Measurements from ENCODE around the gene ADAM12. TPM values are rescaled to one million over a fixed set of nuclear protein-coding genes. Genes with fewer than 3 reads are reported as not detected.

The ADAM12 gene
- total RNA-seq, 2 donors from 2014 or later = under 0.01 to 0.52 TPM

DNA sequence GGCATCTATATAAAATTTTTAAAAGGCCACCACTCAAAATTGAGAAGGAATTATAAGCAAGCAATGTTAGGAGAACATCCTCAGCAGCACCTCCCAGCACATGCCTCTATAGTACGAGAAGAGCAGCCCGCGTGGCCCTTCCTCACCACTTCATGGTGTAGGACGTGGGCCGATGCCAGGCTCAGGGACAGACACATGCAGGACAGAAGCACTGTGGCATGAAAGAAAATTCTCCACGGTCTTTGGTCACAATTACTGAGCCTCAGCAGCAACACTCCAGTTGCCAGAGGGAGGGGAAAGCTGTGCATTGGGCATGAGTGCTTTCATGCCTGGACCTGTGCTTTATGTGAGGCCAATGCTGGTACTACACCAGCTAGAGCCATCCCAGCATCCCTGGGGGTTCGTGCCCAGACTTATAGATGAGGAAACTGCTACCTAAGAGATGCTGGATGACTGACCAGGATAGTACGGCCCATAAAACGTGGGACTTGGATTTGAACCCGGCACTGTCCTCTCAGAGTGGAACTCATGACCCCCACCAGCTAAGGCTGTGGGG, 164.7 kb downstream of the ADAM12 start:
- H3K4me1 ChIP-seq = no peaks in the 10 kb centered on the region
- WGBS, 2 donors = 72 to 87% methylated on average over 10 of the region's 10 CpGs
- H3K36me3 ChIP-seq (replicated peaks in 1 of 2; ENCODE audit: insufficient read depth in 1 of 2, low read depth in 2 of 2) = no peaks in the 10 kb centered on the region
- H3K4me3 ChIP-seq = no peak overlapping the region
- H3K9me3 ChIP-seq = no peaks in the 10 kb centered on the region
- H3K27ac ChIP-seq = no peak overlapping the region
- intact Hi-C loops (cut with DNase I) = no loop called here
- H3K27me3 ChIP-seq = no peaks in the 10 kb centered on the region
- TF ChIP-seq, protein P1, sequence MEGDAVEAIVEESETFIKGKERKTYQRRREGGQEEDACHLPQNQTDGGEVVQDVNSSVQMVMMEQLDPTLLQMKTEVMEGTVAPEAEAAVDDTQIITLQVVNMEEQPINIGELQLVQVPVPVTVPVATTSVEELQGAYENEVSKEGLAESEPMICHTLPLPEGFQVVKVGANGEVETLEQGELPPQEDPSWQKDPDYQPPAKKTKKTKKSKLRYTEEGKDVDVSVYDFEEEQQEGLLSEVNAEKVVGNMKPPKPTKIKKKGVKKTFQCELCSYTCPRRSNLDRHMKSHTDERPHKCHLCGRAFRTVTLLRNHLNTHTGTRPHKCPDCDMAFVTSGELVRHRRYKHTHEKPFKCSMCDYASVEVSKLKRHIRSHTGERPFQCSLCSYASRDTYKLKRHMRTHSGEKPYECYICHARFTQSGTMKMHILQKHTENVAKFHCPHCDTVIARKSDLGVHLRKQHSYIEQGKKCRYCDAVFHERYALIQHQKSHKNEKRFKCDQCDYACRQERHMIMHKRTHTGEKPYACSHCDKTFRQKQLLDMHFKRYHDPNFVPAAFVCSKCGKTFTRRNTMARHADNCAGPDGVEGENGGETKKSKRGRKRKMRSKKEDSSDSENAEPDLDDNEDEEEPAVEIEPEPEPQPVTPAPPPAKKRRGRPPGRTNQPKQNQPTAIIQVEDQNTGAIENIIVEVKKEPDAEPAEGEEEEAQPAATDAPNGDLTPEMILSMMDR (IDR thresholded peaks at IDR 0.05) = no peak
- no peak for TF ChIP-seq POLR2A (IDR thresholded peaks at IDR 0.05)
- ATAC-seq (no peak), DNase-seq (no peak)

DNA sequence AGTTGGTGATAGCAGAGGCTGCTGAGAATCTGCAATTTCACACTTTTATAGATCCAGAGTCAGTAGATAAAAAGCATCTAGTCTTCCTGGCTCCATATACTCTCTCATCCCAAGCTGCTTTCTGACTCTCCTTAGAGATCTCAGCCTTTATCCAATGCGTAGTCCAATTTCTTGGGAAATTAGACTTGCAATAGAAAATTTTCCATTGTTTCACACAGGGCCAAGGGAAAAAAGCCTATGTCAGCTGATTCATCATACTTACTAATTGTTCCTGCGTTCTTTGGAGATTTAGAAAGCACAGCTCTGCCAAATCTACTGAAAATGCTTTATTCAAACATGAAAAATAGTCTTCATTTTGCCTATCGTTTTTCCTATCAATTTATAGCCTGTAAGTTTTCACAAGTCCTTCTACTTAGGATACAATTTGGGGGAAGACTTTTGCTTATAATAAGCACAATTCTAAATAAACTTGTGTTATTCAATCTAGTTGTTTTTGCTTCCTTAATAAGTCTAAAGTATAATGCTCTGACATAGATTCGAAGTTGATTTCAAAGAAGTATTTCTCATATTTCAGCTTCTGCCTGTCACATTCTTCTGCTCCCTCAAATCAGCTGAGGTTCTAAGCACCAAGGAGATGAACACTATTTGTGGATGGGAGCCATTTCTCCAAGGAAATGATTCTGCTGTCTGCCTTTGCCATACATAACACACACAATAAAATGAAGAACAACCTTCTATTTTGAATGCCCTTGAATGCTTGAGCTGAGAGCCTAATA, 165.4 kb downstream of the ADAM12 start:
- H3K27ac ChIP-seq = no peak overlapping the region
- no peaks in the 10 kb centered on the region for H3K27me3 ChIP-seq
- no peak for TF ChIP-seq POLR2A (IDR thresholded peaks at IDR 0.05)
- TF ChIP-seq, protein P1 (IDR thresholded peaks at IDR 0.05) = no peak
- H3K36me3 ChIP-seq (replicated peaks in 1 of 2; ENCODE audit: insufficient read depth in 1 of 2, low read depth in 2 of 2) = no peaks in the 10 kb centered on the region
- intact Hi-C loops (cut with DNase I) = no loop called here
- no peak for DNase-seq
- no peak overlapping the region for H3K4me3 ChIP-seq
- no peaks in the 10 kb centered on the region for H3K9me3 ChIP-seq
- H3K4me1 ChIP-seq = no peaks in the 10 kb centered on the region
- WGBS, 2 donors = 49 to 53% methylated on average over 4 of the region's 4 CpGs
- no peak for ATAC-seq

DNA sequence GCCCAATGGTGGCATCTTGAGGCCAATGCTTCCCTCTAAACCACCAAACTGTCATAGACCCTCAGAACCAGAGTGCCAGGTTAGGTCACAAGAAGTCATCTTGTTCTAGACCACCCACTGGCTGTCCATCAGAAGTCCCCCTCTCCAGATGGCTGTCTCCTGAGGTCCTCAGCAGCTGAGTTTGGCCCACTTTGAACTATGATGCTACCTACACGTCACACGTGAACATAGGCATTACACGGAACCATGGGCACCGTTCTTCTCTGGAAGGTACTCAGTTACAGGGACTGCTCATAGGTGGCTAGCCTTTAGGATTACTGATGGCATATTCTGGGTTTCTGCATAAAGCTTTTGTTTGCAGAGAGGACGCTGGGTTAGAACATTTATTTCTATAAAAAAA, 166.4 kb downstream of the ADAM12 start:
- TF ChIP-seq POLR2A (IDR thresholded peaks at IDR 0.05) = no peak
- TF ChIP-seq, protein P1 (IDR thresholded peaks at IDR 0.05) = no peak
- Histone ChIP-seq H3K27ac (no peak overlapping the region), H3K4me1 (no peaks in the 10 kb centered on the region), H3K36me3 (replicated peaks in 1 of 2; ENCODE audit: insufficient read depth in 1 of 2, low read depth in 2 of 2) (no peaks in the 10 kb centered on the region), H3K9me3 (no peaks in the 10 kb centered on the region), H3K4me3 (no peak overlapping the region), H3K27me3 (no peaks in the 10 kb centered on the region)
- WGBS, 2 donors = 70 to 77% methylated on average over 5 of the region's 5 CpGs
- intact Hi-C loops (cut with DNase I) = no loop called here
- DNase-seq = no peak
- no peak for ATAC-seq

DNA sequence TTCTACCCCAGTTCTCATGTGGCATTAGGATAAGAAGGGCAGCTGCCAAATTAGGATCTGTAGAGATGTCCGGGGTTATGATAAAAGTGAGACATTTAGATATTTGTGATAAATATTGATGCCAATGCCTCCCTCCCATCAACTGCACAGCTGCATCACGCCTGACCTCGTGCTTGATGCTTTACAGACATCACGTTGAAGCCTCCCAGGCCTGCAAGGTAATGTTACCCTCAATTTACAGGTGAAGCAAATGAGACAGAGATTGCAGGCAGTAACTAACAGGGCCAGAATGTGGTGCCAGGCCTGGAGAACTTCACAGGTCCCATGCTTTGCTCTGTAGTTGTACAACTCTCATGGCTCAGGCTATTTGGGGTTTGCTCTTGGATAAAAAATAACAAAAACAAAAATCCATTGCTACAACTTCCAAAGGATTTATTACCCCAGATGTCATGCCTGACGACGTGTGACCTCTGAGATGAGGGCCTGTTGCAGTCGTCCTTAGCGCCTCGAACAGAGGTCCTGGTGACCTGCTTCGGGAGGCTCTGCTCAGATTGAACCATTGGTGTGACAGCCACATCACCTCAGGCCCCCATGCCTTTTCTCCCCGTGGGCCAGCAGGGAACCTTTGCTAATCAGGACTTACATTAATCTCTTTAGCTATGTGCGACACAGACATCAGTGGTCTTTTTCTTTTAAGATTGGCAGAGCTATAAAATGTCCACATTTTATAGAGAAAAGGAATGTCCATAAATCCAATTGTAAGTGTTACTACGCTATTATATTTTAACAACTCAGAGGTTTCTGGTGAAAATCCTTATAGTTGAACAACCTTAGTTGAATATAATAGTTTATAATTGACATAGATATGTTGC, 169.3 kb downstream of the ADAM12 start:
- no peaks in the 10 kb centered on the region for H3K9me3 ChIP-seq
- no peak for DNase-seq
- intact Hi-C loops (cut with DNase I) = no loop called here
- H3K27ac ChIP-seq = no peak overlapping the region
- no peaks in the 10 kb centered on the region for H3K4me1 ChIP-seq
- no peak for TF ChIP-seq POLR2A (IDR thresholded peaks at IDR 0.05)
- TF ChIP-seq, protein P1 (IDR thresholded peaks at IDR 0.05) = no peak
- H3K36me3 ChIP-seq (replicated peaks in 1 of 2; ENCODE audit: insufficient read depth in 1 of 2, low read depth in 2 of 2) = no peaks in the 10 kb centered on the region
- no peak for ATAC-seq
- WGBS, 2 donors = 69 to 71% methylated on average over 13 of the region's 13 CpGs
- no peaks in the 10 kb centered on the region for H3K27me3 ChIP-seq
- no peak overlapping the region for H3K4me3 ChIP-seq
